HCT116 (cell line): Measurements from ENCODE around the gene SLC7A8. TPM values are rescaled to one million over a fixed set of nuclear protein-coding genes. Genes with fewer than 3 reads are reported as not detected.

ENCODE experiments used
- ATAC-seq: fragments of 200-7000 bp; cut with Tn5 transposase; 2 replicates; pipeline ENCODE4 v1.9.1; 2020; ENCODE audit warnings: mild to moderate bottlenecking, moderate library complexity
- BruUV-seq: library from RNA; stranded (reverse); fragments of 400-500 nt; replicated peaks from 2 replicates; lab custom pipeline; 2021; lab: Mats Ljungman, UMichigan
- CTCF ChIA-PET: fragments of 300-600 bp; sonication (Branson Sonifier 250); formaldehyde crosslinking; loops from one replicate; lab custom pipeline; 2021; ENCODE audit warnings: antibody characterized with exemption; lab: Charles Lee
- POLR2A ChIA-PET: fragments of 300-600, 350-600 bp; sonication (Branson Sonifier 250); formaldehyde crosslinking; loops from one replicate; lab custom pipeline; 2021; ENCODE audit warnings: antibody characterized with exemption; lab: Charles Lee
- RAD21 ChIA-PET, 2 experiments: fragments of 300-600 bp; sonication (Branson Sonifier 250); formaldehyde crosslinking; loops; one replicate each; lab custom pipeline; 2023; ENCODE audit warnings: low total read pairs in 2 of 2; ENCODE audit not compliant: uncharacterized antibody in 2 of 2, unreplicated experiment in 2 of 2, low non-redundant PET in 1 of 2; lab: Charles Lee
- DNase-seq: peaks from one replicate; pipeline ENCODE4 v3.0.0-alpha.2; 2010; ENCODE audit warnings: low read depth, low spot score
- H2AFZ ChIP-seq: fragments of 200-600 bp; shearing (Covaris generic), sonication (generic); 2 replicates; pipeline ENCODE4 v1.6.1; 2017; ENCODE audit warnings: low read depth, mixed run types, mixed read lengths, antibody characterized with exemption, low read length; ENCODE audit not compliant: poor library complexity, severe bottlenecking
- H3K27ac ChIP-seq: 2 replicates; pipeline ENCODE4 v1.5.1; 2012; ENCODE audit warnings: low read depth, low read length
- H3K27me3 ChIP-seq: fragments of 200-600 bp; sonication (generic); 2 replicates; pipeline ENCODE4 v1.6.1; 2016; ENCODE audit warnings: mixed run types, low read length, mixed read lengths; ENCODE audit not compliant: insufficient read depth
- H3K36me3 ChIP-seq, 2 experiments: fragments of 200-500 bp in 1 of 2; fragments of 200-600 bp in 1 of 2; sonication (Bioruptor generic) in 1 of 2; sonication (generic) in 1 of 2; 2 replicates each; pipeline versions ENCODE4 v1.5.1 to v1.6.1; 2014 to 2016; ENCODE audit warnings: low read length in 2 of 2, inconsistent platforms in 1 of 2, mixed read lengths in 1 of 2, mixed run types in 1 of 2; ENCODE audit not compliant: insufficient read depth in 2 of 2, control insufficient read depth in 1 of 2
- H3K4me1 ChIP-seq, 2 experiments: fragments of 200-600 bp in 1 of 2; sonication (generic) in 1 of 2; 2 replicates each; pipeline versions ENCODE4 v1.5.1 to v1.6.1; 2012 to 2017; ENCODE audit warnings: low read length in 2 of 2, inconsistent platforms in 1 of 2, mild to moderate bottlenecking in 1 of 2, mixed read lengths in 1 of 2, mixed run types in 1 of 2, moderate library complexity in 1 of 2; ENCODE audit not compliant: insufficient read depth in 2 of 2, control insufficient read depth in 1 of 2
- H3K4me2 ChIP-seq: fragments of 200-600 bp; sonication (generic); 2 replicates; pipeline ENCODE4 v1.6.1; 2017; ENCODE audit warnings: mixed run types, low read length, mixed read lengths
- H3K4me3 ChIP-seq, 2 experiments: fragments of 200-600 bp in 1 of 2; sonication (generic) in 1 of 2; replicated peaks in 1 of 2; 2 replicates each; pipeline ENCODE4 v1.5.1; 2011 to 2016; ENCODE audit warnings: low read length in 2 of 2, control low read depth in 1 of 2, low read depth in 1 of 2, mild to moderate bottlenecking in 1 of 2, mixed read lengths in 1 of 2, mixed run types in 1 of 2
- H3K79me2 ChIP-seq: fragments of 200-600 bp; sonication (generic); 2 replicates; pipeline ENCODE4 v1.6.1; 2017; ENCODE audit warnings: mild to moderate bottlenecking, mixed run types, low read length, moderate library complexity, mixed read lengths; ENCODE audit not compliant: insufficient read depth
- H3K9ac ChIP-seq: fragments of 200-600 bp; sonication (generic); 2 replicates; pipeline ENCODE4 v1.6.1; 2016; ENCODE audit warnings: low read length, mixed read lengths
- H3K9me2 ChIP-seq: fragments of 200-600 bp; sonication (generic), shearing (Covaris generic); 2 replicates; pipeline ENCODE4 v1.6.1; 2017; ENCODE audit warnings: mixed run types, mild to moderate bottlenecking, moderate library complexity; ENCODE audit not compliant: insufficient read depth
- H3K9me3 ChIP-seq, 2 experiments: fragments of 200-500 bp in 1 of 2; fragments of 200-600 bp in 1 of 2; sonication (Bioruptor generic) in 1 of 2; sonication (generic) in 1 of 2; 2 replicates each; pipeline ENCODE4 v1.6.1; 2014 to 2017; ENCODE audit warnings: low read length in 2 of 2, mixed read lengths in 2 of 2, inconsistent platforms in 1 of 2, low read depth in 1 of 2, mild to moderate bottlenecking in 1 of 2, mixed run types in 1 of 2, moderate library complexity in 1 of 2; ENCODE audit not compliant: control insufficient read depth in 1 of 2, insufficient read depth in 1 of 2
- H4K20me1 ChIP-seq: fragments of 200-600 bp; sonication (generic), shearing (Covaris generic); 2 replicates; pipeline ENCODE4 v1.6.1; 2017; ENCODE audit warnings: mixed run types, mild to moderate bottlenecking, moderate library complexity; ENCODE audit not compliant: insufficient read depth
- CEBPB ChIP-seq: IDR thresholded peaks from 2 replicates; pipeline ENCODE4 v1.6.1; 2012; ENCODE audit warnings: low read depth
- JUND ChIP-seq: IDR thresholded peaks from 2 replicates; pipeline ENCODE4 v1.6.1; 2012
- RAD21 ChIP-seq: IDR thresholded peaks from 2 replicates; pipeline ENCODE4 v1.6.1; 2012; ENCODE audit warnings: low read depth, mild to moderate bottlenecking
- SP1 ChIP-seq: IDR thresholded peaks from 2 replicates; pipeline ENCODE4 v1.6.1; 2012; ENCODE audit warnings: low read depth
- TCF7L2 ChIP-seq: IDR thresholded peaks from 2 replicates; pipeline ENCODE4 v1.7.0; 2011; ENCODE audit warnings: borderline replicate concordance, inconsistent platforms; ENCODE audit not compliant: insufficient read depth, insufficient read length; ENCODE audit errors: extremely low read depth
- YY1 ChIP-seq: IDR thresholded peaks from 2 replicates; pipeline ENCODE4 v1.6.1; 2011; ENCODE audit warnings: low read length, low read depth, moderate library complexity, mild to moderate bottlenecking; ENCODE audit not compliant: insufficient replicate concordance; ENCODE audit errors: extremely low read depth
- ZFX ChIP-seq: fragments of 450-650 bp; IDR thresholded peaks from 2 replicates; pipeline ENCODE4 v1.6.1; 2017
- intact Hi-C: fragments of 100-400 bp; cut with micrococcal nuclease; formaldehyde crosslinking; loops from 2 replicates; pipeline ENCODE4 v1.10.0; 2022
- total RNA-seq: library from RNA; stranded (reverse); gene quantifications from one replicate; pipeline ENCODE4 v1.2.1, GENCODE V29; 2021; ENCODE audit not compliant: unreplicated experiment
- TF ChIP-seq, protein P1 (sequence below), 3 experiments: fragments of 200-600 bp in 1 of 3; sonication (generic) in 1 of 3; IDR thresholded peaks in 2 of 3; conservative IDR thresholded peaks in 1 of 3; 2 replicates each; pipeline ENCODE4 v1.5.1; 2012 to 2017; ENCODE audit warnings: low read depth in 2 of 3, low read length in 2 of 3, antibody characterized with exemption in 1 of 3, borderline replicate concordance in 1 of 3, control low read depth in 1 of 3, mild to moderate bottlenecking in 1 of 3, mixed read lengths in 1 of 3, mixed run types in 1 of 3, moderate library complexity in 1 of 3; ENCODE audit not compliant: insufficient read depth in 1 of 3
- TF ChIP-seq, protein P2 (sequence below): IDR thresholded peaks from 2 replicates; pipeline ENCODE4 v1.6.1; 2011; ENCODE audit warnings: mild to moderate bottlenecking, low read length, moderate library complexity; ENCODE audit not compliant: insufficient replicate concordance; ENCODE audit errors: extremely low read depth

SLC7A8 gene
- total RNA-seq, 1 experiment from 2014 or later = 5.3 TPM

DNA sequence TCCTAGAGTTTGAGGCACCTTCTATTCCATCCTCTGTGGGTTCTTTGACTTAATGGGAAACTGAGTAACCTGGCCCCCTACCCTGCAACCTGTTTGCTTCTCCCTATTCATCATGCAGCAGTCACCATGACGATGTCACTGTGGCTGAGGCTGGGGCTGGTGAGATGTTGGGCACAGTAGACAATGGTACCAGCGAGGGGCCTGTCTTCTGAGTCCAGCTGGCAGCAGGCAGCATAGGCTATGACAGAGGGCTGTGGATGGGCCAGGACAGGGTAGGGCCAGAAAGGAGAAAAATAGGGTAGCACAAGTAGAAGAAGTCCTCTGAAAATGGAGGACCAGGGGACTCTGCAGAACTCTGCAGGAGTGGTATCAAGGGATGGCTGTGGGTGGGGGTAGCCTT is 80.7 kb downstream of the SLC7A8 start:
- CTCF ChIA-PET = interaction anchor here (1.8 to 1.9 kb wide), 2 partner anchors 18 to 34 kb away, joined by 4 to 7 read pairs; no protein-coding TSS in a partner anchor
- no peaks in the 10 kb centered on the region for H4K20me1 ChIP-seq

More for the DNA sequence above, 80.7 kb downstream of the SLC7A8 start:
- Histone ChIP-seq H3K4me3 (no peak overlapping the region), H3K9me2 (no peaks in the 10 kb centered on the region), H3K4me1 (no peaks in the 10 kb centered on the region), H3K27ac (no peak overlapping the region), H3K9ac (no peak overlapping the region), H3K36me3 (peaks cover 9 to 11% of the 10 kb centered on the region in 2 experiments), H3K9me3 (no peaks in the 10 kb centered on the region), H2AFZ (no peak overlapping the region), H3K27me3 (no peaks in the 10 kb centered on the region; the same call in 1 of the 2 replicates), H3K79me2 (peaks cover 14% of the 10 kb centered on the region), H3K4me2 (no peak overlapping the region)
- no peak for TF ChIP-seq JUND
- TF ChIP-seq CEBPB = no peak
- TF ChIP-seq, protein P1, sequence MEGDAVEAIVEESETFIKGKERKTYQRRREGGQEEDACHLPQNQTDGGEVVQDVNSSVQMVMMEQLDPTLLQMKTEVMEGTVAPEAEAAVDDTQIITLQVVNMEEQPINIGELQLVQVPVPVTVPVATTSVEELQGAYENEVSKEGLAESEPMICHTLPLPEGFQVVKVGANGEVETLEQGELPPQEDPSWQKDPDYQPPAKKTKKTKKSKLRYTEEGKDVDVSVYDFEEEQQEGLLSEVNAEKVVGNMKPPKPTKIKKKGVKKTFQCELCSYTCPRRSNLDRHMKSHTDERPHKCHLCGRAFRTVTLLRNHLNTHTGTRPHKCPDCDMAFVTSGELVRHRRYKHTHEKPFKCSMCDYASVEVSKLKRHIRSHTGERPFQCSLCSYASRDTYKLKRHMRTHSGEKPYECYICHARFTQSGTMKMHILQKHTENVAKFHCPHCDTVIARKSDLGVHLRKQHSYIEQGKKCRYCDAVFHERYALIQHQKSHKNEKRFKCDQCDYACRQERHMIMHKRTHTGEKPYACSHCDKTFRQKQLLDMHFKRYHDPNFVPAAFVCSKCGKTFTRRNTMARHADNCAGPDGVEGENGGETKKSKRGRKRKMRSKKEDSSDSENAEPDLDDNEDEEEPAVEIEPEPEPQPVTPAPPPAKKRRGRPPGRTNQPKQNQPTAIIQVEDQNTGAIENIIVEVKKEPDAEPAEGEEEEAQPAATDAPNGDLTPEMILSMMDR (IDR thresholded peaks at IDR 0.05 in 2 of 3, conservative IDR thresholded peaks at IDR 0.05 in 1 of 3; ENCODE audit: borderline replicate concordance in 1 of 3, insufficient read depth in 1 of 3, low read depth in 2 of 3, low read length in 2 of 3) = no peak
- TF ChIP-seq, protein P2, sequence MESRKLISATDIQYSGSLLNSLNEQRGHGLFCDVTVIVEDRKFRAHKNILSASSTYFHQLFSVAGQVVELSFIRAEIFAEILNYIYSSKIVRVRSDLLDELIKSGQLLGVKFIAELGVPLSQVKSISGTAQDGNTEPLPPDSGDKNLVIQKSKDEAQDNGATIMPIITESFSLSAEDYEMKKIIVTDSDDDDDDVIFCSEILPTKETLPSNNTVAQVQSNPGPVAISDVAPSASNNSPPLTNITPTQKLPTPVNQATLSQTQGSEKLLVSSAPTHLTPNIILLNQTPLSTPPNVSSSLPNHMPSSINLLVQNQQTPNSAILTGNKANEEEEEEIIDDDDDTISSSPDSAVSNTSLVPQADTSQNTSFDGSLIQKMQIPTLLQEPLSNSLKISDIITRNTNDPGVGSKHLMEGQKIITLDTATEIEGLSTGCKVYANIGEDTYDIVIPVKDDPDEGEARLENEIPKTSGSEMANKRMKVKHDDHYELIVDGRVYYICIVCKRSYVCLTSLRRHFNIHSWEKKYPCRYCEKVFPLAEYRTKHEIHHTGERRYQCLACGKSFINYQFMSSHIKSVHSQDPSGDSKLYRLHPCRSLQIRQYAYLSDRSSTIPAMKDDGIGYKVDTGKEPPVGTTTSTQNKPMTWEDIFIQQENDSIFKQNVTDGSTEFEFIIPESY = no peak
- TF ChIP-seq YY1 = no peak
- no peak for TF ChIP-seq TCF7L2
- TF ChIP-seq SP1 = no peak
- no peak for TF ChIP-seq RAD21
- no peak for TF ChIP-seq ZFX
- no TSS peak for BruUV-seq
- DNase-seq (no peak), ATAC-seq (no peak)
- ChIA-PET RAD21 (no interaction called here), POLR2A (no interaction called here)
- intact Hi-C loops = no loop called here
